Stimulated activated CD8-positive, alpha-beta memory T cell treated with anti-CD3 and anti-CD28 coated beads, Interleukin-4, amount 100 ng/mL, for 4 hours (primary cell): ENCODE data around the gene SHOC2.

ENCODE experiments used
- DNase-seq, 2 donors: peaks; one replicate each; pipeline ENCODE4 v3.0.0-alpha.2; 2020; ENCODE audit warnings: low read depth in 2 of 2, low spot score in 1 of 2

Gene SHOC2

DNA sequence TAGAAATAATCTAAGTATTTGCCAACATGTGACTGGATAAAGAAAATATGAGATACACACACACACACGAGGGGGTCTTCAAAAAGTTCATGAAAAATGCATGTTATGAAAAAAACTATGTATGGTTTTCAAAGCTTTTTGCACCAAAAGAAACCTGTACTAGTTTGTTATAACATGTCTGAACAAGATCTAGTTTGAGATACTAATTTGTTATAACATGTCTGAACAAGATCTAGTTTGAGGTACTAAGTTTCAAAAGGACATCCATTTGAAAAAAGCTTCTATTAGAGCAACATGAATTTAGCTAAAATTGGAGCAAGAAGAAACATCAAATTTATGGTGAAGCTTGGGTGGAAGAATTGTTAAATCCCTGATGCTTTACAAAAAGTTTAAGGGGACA lies 137.6 kb downstream of the SHOC2 start:
- DNase-seq: no peak
